Left lung (tissue), 10 donors: ENCODE data around the gene SEC24B. TPM values are rescaled to one million over a fixed set of nuclear protein-coding genes. Genes with fewer than 3 reads are reported as not detected.
"Not testable (repeated sequence)": the region's sequence is repeated elsewhere in the genome, so short reads cannot be mapped to it uniquely, and the experiment has no call there.

Experiments
- ATAC-seq: fragments of 200-7000 bp; cut with Tn5 transposase; one replicate; pipeline ENCODE4 v1.9.1; 2020; ENCODE audit warnings: moderate library complexity
- DNase-seq, 4 donors: peaks; one replicate each; pipeline ENCODE4 v3.0.0-alpha.2; 2013 to 2020
- H3K27ac ChIP-seq, 2 donors: fragments of 200-600 bp; sonication (generic) in 1 of 2; one replicate each; pipeline versions ENCODE4 v1.5.0 to v1.8.0; 2020 to 2021
- H3K27me3 ChIP-seq, 2 donors: fragments of 200-600 bp; sonication (generic) in 1 of 2; one replicate each; pipeline versions ENCODE4 v1.5.0 to v1.8.0; 2020 to 2021
- H3K36me3 ChIP-seq, 2 donors: fragments of 200-600 bp; sonication (generic) in 1 of 2; one replicate each; pipeline versions ENCODE4 v1.5.0 to v1.8.0; 2020 to 2021
- H3K4me1 ChIP-seq, 2 donors: fragments of 200-600 bp; one replicate each; pipeline ENCODE4 v1.8.0; 2021
- H3K4me3 ChIP-seq, 2 donors: fragments of 200-600 bp; sonication (generic) in 1 of 2; one replicate each; pipeline versions ENCODE4 v1.5.0 to v1.8.0; 2020 to 2021; ENCODE audit warnings: mild to moderate bottlenecking in 1 of 2
- H3K9me3 ChIP-seq, 2 donors: fragments of 200-600 bp; sonication (generic) in 1 of 2; one replicate each; pipeline versions ENCODE4 v1.5.0 to v1.8.0; 2020 to 2021
- intact Hi-C, 2 donors: fragments of 100-400 bp; cut with DNase I; formaldehyde crosslinking; loops; one replicate each; pipeline versions ENCODE4 v1.11.2 to v1.14.2; 2022
- polyA plus RNA-seq, 6 donors: library from polyadenylated mRNA; unstranded; fragments of 120-200 nt; gene quantifications; one replicate each; pipeline ENCODE4 v1.2.1, GENCODE V29; 2013; ENCODE audit not compliant: insufficient read length in 6 of 6
- total RNA-seq, 2 donors: library from RNA; stranded (reverse); fragmentation: NEBNext Ultra II Directional; extraction: Animal tissue kit (Norgen Biotek cat#: 25700); gene quantifications; one replicate each; pipeline ENCODE4 v1.2.1, GENCODE V29; 2021
- TF ChIP-seq, protein P1 (sequence below), 2 donors: fragments of 200-600 bp; sonication (generic) in 1 of 2; IDR thresholded peaks; one replicate each; pipeline versions ENCODE4 v1.5.0 to v1.8.0; 2021; ENCODE audit warnings: antibody characterized with exemption in 2 of 2
- donor health status: DM: no; HTN: yes; CAD: no.
- donor health status: DM: no; HTN: no; CAD: no.

SEC24B gene
- total and polyA plus RNA-seq, 8 donors, result 27.0 to 42.8 (median 37.2) TPM

GRCh38 chr4:109451544-109452273 lies 18.1 kb downstream of the SEC24B start:
- DNase-seq (no peak), ATAC-seq (no peak)
- Histone ChIP-seq H3K27ac (no peak overlapping the region), H3K4me3 (no peak overlapping the region), H3K27me3 (no peaks in the 10 kb centered on the region), H3K36me3 (peaks cover 0 to 27% of the 10 kb centered on the region in 2 donors), H3K4me1 (peaks cover 0 to 12% of the 10 kb centered on the region in 2 donors), H3K9me3 (no peaks in the 10 kb centered on the region)
- intact Hi-C loops, result no loop called here
- TF ChIP-seq, protein P1, sequence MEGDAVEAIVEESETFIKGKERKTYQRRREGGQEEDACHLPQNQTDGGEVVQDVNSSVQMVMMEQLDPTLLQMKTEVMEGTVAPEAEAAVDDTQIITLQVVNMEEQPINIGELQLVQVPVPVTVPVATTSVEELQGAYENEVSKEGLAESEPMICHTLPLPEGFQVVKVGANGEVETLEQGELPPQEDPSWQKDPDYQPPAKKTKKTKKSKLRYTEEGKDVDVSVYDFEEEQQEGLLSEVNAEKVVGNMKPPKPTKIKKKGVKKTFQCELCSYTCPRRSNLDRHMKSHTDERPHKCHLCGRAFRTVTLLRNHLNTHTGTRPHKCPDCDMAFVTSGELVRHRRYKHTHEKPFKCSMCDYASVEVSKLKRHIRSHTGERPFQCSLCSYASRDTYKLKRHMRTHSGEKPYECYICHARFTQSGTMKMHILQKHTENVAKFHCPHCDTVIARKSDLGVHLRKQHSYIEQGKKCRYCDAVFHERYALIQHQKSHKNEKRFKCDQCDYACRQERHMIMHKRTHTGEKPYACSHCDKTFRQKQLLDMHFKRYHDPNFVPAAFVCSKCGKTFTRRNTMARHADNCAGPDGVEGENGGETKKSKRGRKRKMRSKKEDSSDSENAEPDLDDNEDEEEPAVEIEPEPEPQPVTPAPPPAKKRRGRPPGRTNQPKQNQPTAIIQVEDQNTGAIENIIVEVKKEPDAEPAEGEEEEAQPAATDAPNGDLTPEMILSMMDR (IDR thresholded peaks at IDR 0.05), result no peak

DNA sequence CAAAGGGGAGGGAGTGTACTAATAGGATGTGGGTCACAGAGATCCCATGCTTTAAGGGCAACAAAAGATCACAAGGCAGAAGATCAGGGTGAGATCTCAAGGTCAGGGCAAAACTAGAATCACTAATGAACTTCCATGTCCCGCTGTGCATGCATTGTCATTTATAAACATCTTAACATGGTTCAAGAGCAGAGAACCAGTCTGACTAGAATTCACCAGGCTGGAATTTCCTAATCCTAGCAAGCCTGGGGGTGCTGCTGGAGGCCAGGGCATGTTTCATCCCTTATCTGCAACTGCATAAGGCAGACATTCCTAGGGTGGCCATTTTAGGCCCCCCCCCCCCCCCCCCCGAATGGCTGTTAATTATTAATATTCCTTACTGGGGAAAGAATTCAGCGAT lies 19.5 kb downstream of the SEC24B start:
- H3K36me3 ChIP-seq, result peaks cover 0 to 27% of the 10 kb centered on the region in 2 donors
- DNase-seq, H3K9me3 ChIP-seq, ATAC-seq, H3K27ac ChIP-seq, H3K4me1 ChIP-seq, H3K27me3 ChIP-seq, intact Hi-C loops, H3K4me3 ChIP-seq: not testable (repeated sequence)

DNA sequence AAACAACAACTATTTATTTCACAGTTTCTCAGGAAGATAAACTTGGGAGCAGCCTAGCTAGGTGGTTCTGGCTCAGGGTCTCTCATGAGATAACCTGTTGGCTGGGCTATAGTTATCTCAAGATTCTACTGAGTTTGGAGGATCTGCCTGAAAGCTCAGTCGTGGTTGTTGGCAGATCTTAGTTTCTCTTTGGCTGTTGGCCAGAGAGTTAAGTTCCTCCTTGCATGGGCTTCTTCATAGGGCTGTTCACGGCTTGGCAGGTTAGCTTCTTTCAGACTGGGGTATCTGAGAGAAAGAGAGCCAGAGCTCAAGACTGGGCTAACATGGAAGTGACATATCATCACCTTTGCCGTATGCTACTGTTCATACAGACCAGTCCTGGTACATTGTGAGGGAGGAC lies 28.7 kb downstream of the SEC24B start:
- TF ChIP-seq, protein P1 (IDR thresholded peaks at IDR 0.05), result no peak
- no peaks in the 10 kb centered on the region for H3K9me3 ChIP-seq
- intact Hi-C loops, result no loop called here

GRCh38 chr4:109462802-109463201 lies 29.2 kb downstream of the SEC24B start:
- TF ChIP-seq, protein P1 (IDR thresholded peaks at IDR 0.05), result no peak
- intact Hi-C loops, result no loop called here
- Histone ChIP-seq H3K27ac (no peak overlapping the region), H3K4me3 (no peak overlapping the region), H3K27me3 (no peaks in the 10 kb centered on the region), H3K36me3 (peaks cover 0 to 28% of the 10 kb centered on the region in 2 donors), H3K4me1 (no peaks in the 10 kb centered on the region), H3K9me3 (no peaks in the 10 kb centered on the region)
- no peak for ATAC-seq
- no peak for DNase-seq

More for the DNA sequence above, 28.7 kb downstream of the SEC24B start:
- no peak overlapping the region for H3K4me3 ChIP-seq
- DNase-seq (no peak), ATAC-seq (no peak)
- peaks cover 0 to 28% of the 10 kb centered on the region in 2 donors for H3K36me3 ChIP-seq
- H3K27me3 ChIP-seq, result no peaks in the 10 kb centered on the region
- H3K4me1 ChIP-seq, result no peaks in the 10 kb centered on the region
- no peak overlapping the region for H3K27ac ChIP-seq

GRCh38 chr4:109465069-109465468 lies 31.5 kb downstream of the SEC24B start:
- H3K4me3 ChIP-seq, result no peak overlapping the region
- peaks cover 0 to 3% of the 10 kb centered on the region in 2 donors for H3K4me1 ChIP-seq
- ATAC-seq (no peak), DNase-seq (no peak)
- peaks cover 0 to 28% of the 10 kb centered on the region in 2 donors for H3K36me3 ChIP-seq
- intact Hi-C loops, result no loop called here
- no peak overlapping the region for H3K27ac ChIP-seq
- H3K9me3 ChIP-seq, result no peaks in the 10 kb centered on the region
- TF ChIP-seq, protein P1 (IDR thresholded peaks at IDR 0.05), result no peak
- H3K27me3 ChIP-seq, result no peaks in the 10 kb centered on the region
